Small intestine (tissue), 7 donors: ENCODE measurements around the gene MIPOL1. TPM values are rescaled to one million over a fixed set of nuclear protein-coding genes. Genes with fewer than 3 reads are reported as not detected.
A peak's percentile ranks its signal among the peaks of the same experiment; 100 is the strongest.
"Not testable (repeated sequence)": the region's sequence is repeated elsewhere in the genome, so short reads cannot be mapped to it uniquely, and the experiment has no call there.

Experiments
- DNase-seq, 2 donors: peaks; one replicate each; pipeline versions ENCODE4 v3.0.0 to v3.0.0-alpha.2; 2013
- FAIRE-seq: peaks from 2 replicates; lab custom pipeline; 2012; peaks lifted over from hg19 to GRCh38; lab: Jason Lieb, UNC
- H3K27ac ChIP-seq, 3 donors: one replicate each; pipeline ENCODE4 v1.5.1; 2013; ENCODE audit warnings: low read length in 2 of 3, mild to moderate bottlenecking in 2 of 3, control low read depth in 1 of 3, inconsistent platforms in 1 of 3, low read depth in 1 of 3, moderate library complexity in 1 of 3
- H3K27me3 ChIP-seq, 3 donors: one replicate each; pipeline ENCODE4 v1.6.1; 2013; ENCODE audit warnings: low read length in 3 of 3, inconsistent platforms in 1 of 3; ENCODE audit not compliant: control insufficient read depth in 3 of 3, insufficient read depth in 3 of 3
- H3K36me3 ChIP-seq, 3 donors: one replicate each; pipeline ENCODE4 v1.6.1; 2013; ENCODE audit warnings: low read length in 3 of 3, inconsistent platforms in 1 of 3, low read depth in 1 of 3, mild to moderate bottlenecking in 1 of 3, moderate library complexity in 1 of 3; ENCODE audit not compliant: control insufficient read depth in 3 of 3, insufficient read depth in 2 of 3
- H3K4me1 ChIP-seq, 3 donors: one replicate each; pipeline ENCODE4 v1.6.1; 2013; ENCODE audit warnings: low read length in 2 of 3, inconsistent platforms in 1 of 3, low read depth in 1 of 3, mild to moderate bottlenecking in 1 of 3, moderate library complexity in 1 of 3; ENCODE audit not compliant: control insufficient read depth in 3 of 3, insufficient read depth in 2 of 3
- H3K4me3 ChIP-seq, 3 donors: one replicate each; pipeline ENCODE4 v1.5.1; 2013; ENCODE audit warnings: low read length in 3 of 3, control low read depth in 1 of 3, inconsistent platforms in 1 of 3, low read depth in 1 of 3, mild to moderate bottlenecking in 1 of 3, moderate library complexity in 1 of 3
- H3K9me3 ChIP-seq, 2 donors: one replicate each; pipeline ENCODE4 v1.6.1; 2013; ENCODE audit warnings: low read depth in 1 of 2, low read length in 1 of 2; ENCODE audit not compliant: control insufficient read depth in 2 of 2, insufficient read depth in 1 of 2
- WGBS, 3 donors: extraction: QIAGEN DNeasy Blood & Tissue Kit; methylation state at CpG; one replicate each; pipeline ENCODE4 v1.1.7; 2013; 5-methylcytosine and 5-hydroxymethylcytosine counted together
- polyA plus RNA-seq, 4 donors: library from polyadenylated mRNA; stranded (reverse) in 3 of 4; unstranded in 1 of 4; fragments of 200-250 nt in 3 of 4; fragments of 120-200 nt in 1 of 4; gene quantifications; one replicate each; pipeline versions ENCODE4 v1.2.1 to v1.2.3, GENCODE V29; 2013
- donor health status: healthy with polysubstance abuse.
- donor health status: control.
- donor health status: control.
- donor health status: Bipolar disorder and iron deficiency.
- donor health status: healthy.

The MIPOL1 gene
- polyA plus RNA-seq, 4 donors = 0.45 to 9.2 (median 2.3) TPM

- no peaks in the 10 kb centered on the region for H3K4me1 ChIP-seq
- DNase-seq = no peak
- H3K4me3 ChIP-seq = no peak overlapping the region
- H3K36me3 ChIP-seq = peaks cover 0 to 5% (median 2%) of the 10 kb centered on the region in 3 donors
- no peak overlapping the region for H3K27ac ChIP-seq
- no peaks in the 10 kb centered on the region for H3K27me3 ChIP-seq
- H3K9me3 ChIP-seq = no peaks in the 10 kb centered on the region
- no peak for FAIRE-seq
These were observed 87.0 kb downstream of the MIPOL1 start for GRCh38 chr14:37284760-37285159.

DNA sequence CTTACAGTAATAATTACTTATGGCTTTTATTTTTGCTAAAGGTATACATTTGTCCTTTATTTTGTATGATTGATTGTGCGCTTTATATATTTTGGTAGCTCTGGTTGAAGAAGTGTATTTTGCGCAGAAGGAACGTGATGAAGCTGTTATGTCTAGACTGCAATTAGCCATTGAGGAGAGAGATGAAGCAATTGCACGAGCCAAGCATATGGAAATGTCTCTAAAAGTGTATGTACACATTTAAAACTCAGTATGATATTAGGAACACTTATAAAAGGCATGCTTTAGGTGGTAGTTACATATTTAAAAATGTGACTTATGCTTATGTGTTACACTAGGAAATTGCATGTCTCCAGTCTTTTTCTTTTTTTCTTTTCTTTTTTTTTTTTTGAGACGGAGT, 87.5 kb downstream of the MIPOL1 start:
- H3K27me3 ChIP-seq = no peaks in the 10 kb centered on the region
- FAIRE-seq (no peak), DNase-seq (no peak)
- no peak overlapping the region for H3K27ac ChIP-seq
- peaks cover 0 to 5% (median 5%) of the 10 kb centered on the region in 3 donors for H3K36me3 ChIP-seq
- no peaks in the 10 kb centered on the region for H3K4me1 ChIP-seq
- no peaks in the 10 kb centered on the region for H3K9me3 ChIP-seq
- no peak overlapping the region for H3K4me3 ChIP-seq
- 90 to 92% (median 92%) methylated on average over 5 of the region's 5 CpGs for WGBS, 3 donors

- DNase-seq (no peak), FAIRE-seq (no peak)
- Histone ChIP-seq H3K36me3 (peaks cover 0 to 18% (median 5%) of the 10 kb centered on the region in 3 donors), H3K27me3 (no peaks in the 10 kb centered on the region), H3K4me3 (no peak overlapping the region), H3K9me3 (peaks cover 0 to 13% of the 10 kb centered on the region in 2 donors), H3K4me1 (no peaks in the 10 kb centered on the region), H3K27ac (no peak overlapping the region)
- WGBS, 3 donors = 27 to 39% (median 32%) methylated on average over 2 of the region's 2 CpGs
These were observed 92.0 kb downstream of the MIPOL1 start for GRCh38 chr14:37289688-37290087.

GRCh38 chr14:37295262-37295661, 97.5 kb downstream of the MIPOL1 start:
- not testable (repeated sequence) for H3K4me3 ChIP-seq, H3K27me3 ChIP-seq, DNase-seq, H3K27ac ChIP-seq, FAIRE-seq, H3K4me1 ChIP-seq
- peaks cover 0 to 13% (median 0%) of the 10 kb centered on the region in 3 donors for H3K36me3 ChIP-seq
- WGBS, 3 donors = 84 to 96% (median 86%) methylated on average over 1 of the region's 1 CpG
- peaks cover 0 to 13% of the 10 kb centered on the region in 2 donors for H3K9me3 ChIP-seq

GRCh38 chr14:37311252-37311651, 113.5 kb downstream of the MIPOL1 start:
- H3K4me3 ChIP-seq = no peak overlapping the region
- H3K9me3 ChIP-seq = no peaks in the 10 kb centered on the region
- WGBS, 3 donors = 81 to 97% (median 94%) methylated on average over 1 of the region's 1 CpG
- no peak overlapping the region for H3K27ac ChIP-seq
- no peak for DNase-seq
- no peaks in the 10 kb centered on the region for H3K36me3 ChIP-seq
- no peaks in the 10 kb centered on the region for H3K4me1 ChIP-seq
- H3K27me3 ChIP-seq = no peaks in the 10 kb centered on the region
- peak; percentile 55 for FAIRE-seq

DNA sequence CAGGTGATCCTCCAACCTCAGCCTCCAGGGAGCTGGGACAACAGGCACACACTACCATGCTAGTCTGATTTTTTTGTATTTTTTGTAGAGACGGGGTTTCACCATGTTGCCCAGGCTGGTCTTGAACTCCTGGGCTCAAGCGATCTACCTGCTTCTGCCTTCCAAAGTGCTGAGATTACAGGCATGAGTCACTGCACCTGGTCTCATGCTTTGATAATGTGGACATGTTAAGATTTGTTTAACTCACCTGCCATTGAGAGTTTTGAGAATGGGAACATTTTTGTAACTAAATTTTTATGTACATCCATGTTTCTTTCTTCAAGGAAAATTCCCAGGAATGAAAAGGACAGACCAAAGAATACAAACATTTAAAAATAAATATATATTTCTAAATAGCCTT, 121.2 kb downstream of the MIPOL1 start:
- Histone ChIP-seq H3K4me3 (no peak overlapping the region), H3K27ac (no peak overlapping the region), H3K9me3 (no peaks in the 10 kb centered on the region), H3K36me3 (no peaks in the 10 kb centered on the region), H3K4me1 (no peaks in the 10 kb centered on the region), H3K27me3 (no peaks in the 10 kb centered on the region)
- DNase-seq (no peak), FAIRE-seq (no peak)
- 78 to 83% (median 83%) methylated on average over 2 of the region's 2 CpGs for WGBS, 3 donors

- Histone ChIP-seq H3K36me3 (no peaks in the 10 kb centered on the region), H3K4me1 (no peaks in the 10 kb centered on the region), H3K4me3 (no peak overlapping the region), H3K27me3 (no peaks in the 10 kb centered on the region), H3K27ac (no peak overlapping the region), H3K9me3 (no peaks in the 10 kb centered on the region)
- DNase-seq (no peak), FAIRE-seq (no peak)
- WGBS, 3 donors = 83 to 90% (median 89%) methylated on average over 2 of the region's 2 CpGs
These were observed 122.4 kb downstream of the MIPOL1 start for GRCh38 chr14:37320106-37320505.

DNA sequence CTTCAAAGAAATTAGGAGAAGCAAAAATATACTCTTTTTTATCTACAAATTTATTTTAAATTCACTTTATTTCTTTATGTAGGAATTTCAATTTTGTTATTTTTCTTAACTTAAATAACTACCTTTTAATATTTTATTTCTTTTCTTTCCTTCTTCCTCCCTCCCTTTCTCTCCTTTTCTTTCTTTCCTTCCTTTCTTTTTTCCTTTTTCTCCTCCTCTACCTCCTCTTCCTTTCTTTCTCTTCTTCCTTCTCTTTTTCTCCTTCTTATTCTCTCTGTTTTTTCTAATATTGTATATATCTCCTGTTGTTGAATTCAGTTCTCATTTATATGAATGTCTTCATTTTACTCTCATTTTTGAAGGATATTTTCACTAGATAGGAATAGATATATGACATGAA, 127.6 kb downstream of the MIPOL1 start:
- DNase-seq = no peak
- Histone ChIP-seq H3K36me3 (no peaks in the 10 kb centered on the region), H3K27ac (no peak overlapping the region), H3K4me3 (no peak overlapping the region), H3K4me1 (peaks cover 3 to 4% (median 4%) of the 10 kb centered on the region in 3 donors), H3K27me3 (no peaks in the 10 kb centered on the region), H3K9me3 (no peaks in the 10 kb centered on the region)
- no peak for FAIRE-seq

- Histone ChIP-seq H3K4me3 (no peak overlapping the region), H3K36me3 (no peaks in the 10 kb centered on the region), H3K9me3 (no peaks in the 10 kb centered on the region), H3K4me1 (peaks cover 3 to 4% (median 4%) of the 10 kb centered on the region in 3 donors), H3K27ac (no peak overlapping the region), H3K27me3 (no peaks in the 10 kb centered on the region)
- DNase-seq = no peak
- no peak for FAIRE-seq
- 87 to 91% (median 87%) methylated on average over 1 of the region's 1 CpG for whole genome bisulfite sequencing, 3 donors
These were observed 128.7 kb downstream of the MIPOL1 start for GRCh38 chr14:37326434-37326833.
